ENCODE data around the gene ARHGAP15. TPM values are rescaled to one million over a fixed set of nuclear protein-coding genes. Genes with fewer than 3 reads are reported as not detected.

ARHGAP15 gene
- total RNA-seq, 2 donors from 2014 or later, result 0.86 TPM; not detected in 1

DNA sequence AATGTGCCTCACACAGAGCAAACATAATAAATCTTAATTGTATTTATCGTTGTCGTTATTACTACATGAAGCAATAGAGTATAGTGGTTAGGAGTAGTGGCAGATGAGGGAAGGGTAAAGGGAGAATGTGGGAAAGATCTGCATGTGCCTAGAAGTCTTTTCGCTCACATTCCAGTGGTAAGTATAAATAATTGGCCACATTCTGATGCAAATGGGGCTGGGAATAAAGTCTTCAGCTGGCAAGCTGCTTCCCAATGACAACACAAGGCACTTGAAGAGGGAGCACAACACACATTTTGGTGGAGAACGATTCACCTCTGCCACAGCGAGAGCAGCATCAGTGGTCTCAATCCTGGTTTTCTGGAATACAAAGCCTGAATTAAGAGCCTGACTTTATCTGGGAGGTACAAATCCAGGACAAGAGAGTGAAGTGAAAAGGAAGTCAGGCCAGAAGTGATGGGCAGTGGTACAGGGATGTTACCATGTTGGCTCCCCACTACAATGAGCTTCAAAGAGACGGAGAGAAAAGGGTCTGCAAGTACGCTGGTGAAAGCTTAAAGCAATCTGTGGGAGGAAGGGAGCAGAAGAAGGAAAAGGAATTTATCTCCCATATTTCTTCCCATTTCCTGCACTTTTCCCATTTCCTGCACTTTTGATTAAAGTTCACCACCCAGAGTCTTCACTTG, 112.3 kb downstream of the ARHGAP15 start:
- Mint-ChIP-seq H3K27me3 (ENCODE audit: insufficient read depth) (no peaks in the 10 kb centered on the region), H3K36me3 (ENCODE audit: low read depth) (no peaks in the 10 kb centered on the region), H3K4me1 (peaks cover 4% of the 10 kb centered on the region), H3K4me3 (no peak overlapping the region), H3K9me3 (no peaks in the 10 kb centered on the region), H3K27ac (no peak overlapping the region)
- Histone ChIP-seq H3K4me1 (ENCODE audit: control insufficient read depth, insufficient read depth, low read length) (no peaks in the 10 kb centered on the region), H3K9ac (ENCODE audit: extremely low read depth, low read length, poor library complexity, severe bottlenecking) (no peak overlapping the region), H3K4me3 (ENCODE audit: low read length) (no peak overlapping the region), H3K9me3 (ENCODE audit: control insufficient read depth, low read length) (no peaks in the 10 kb centered on the region), H3K27ac (ENCODE audit: low read depth, low read length) (no peak overlapping the region), H3K27me3 (ENCODE audit: control insufficient read depth, insufficient read depth, low read length, poor library complexity, severe bottlenecking) (no peaks in the 10 kb centered on the region), H3K36me3 (ENCODE audit: control insufficient read depth, insufficient read depth, low read length) (no peaks in the 10 kb centered on the region)
- peak; percentile 63 for DNase-seq
- TF ChIP-seq, protein P1, sequence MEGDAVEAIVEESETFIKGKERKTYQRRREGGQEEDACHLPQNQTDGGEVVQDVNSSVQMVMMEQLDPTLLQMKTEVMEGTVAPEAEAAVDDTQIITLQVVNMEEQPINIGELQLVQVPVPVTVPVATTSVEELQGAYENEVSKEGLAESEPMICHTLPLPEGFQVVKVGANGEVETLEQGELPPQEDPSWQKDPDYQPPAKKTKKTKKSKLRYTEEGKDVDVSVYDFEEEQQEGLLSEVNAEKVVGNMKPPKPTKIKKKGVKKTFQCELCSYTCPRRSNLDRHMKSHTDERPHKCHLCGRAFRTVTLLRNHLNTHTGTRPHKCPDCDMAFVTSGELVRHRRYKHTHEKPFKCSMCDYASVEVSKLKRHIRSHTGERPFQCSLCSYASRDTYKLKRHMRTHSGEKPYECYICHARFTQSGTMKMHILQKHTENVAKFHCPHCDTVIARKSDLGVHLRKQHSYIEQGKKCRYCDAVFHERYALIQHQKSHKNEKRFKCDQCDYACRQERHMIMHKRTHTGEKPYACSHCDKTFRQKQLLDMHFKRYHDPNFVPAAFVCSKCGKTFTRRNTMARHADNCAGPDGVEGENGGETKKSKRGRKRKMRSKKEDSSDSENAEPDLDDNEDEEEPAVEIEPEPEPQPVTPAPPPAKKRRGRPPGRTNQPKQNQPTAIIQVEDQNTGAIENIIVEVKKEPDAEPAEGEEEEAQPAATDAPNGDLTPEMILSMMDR (conservative IDR thresholded peaks at IDR 0.05), result no peak
- WGBS, 2 experiments (ENCODE audit: insufficient coverage in 1 of 2, insufficient read length in 1 of 2), result 66 to 84% methylated on average over 4 to 7 of the region's 7 CpGs

DNA sequence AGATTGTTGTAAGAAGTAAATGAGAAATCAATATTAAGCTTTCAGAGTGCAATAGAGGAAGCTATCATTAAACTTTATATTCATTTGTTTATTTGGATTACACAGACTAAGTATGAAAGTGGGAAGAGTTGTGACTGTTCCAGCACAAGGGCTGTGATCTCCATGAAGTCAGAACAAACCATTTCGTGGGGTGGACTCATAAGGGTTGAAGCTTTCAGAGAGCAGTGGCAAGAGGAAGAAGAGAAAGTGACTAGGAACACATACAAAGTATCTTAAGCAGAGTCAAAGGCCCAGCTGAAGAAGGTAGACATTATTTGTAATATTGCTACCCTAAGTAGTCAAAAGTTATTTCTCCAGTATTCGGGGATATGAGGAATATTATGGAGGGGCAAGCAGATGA, 117.0 kb downstream of the ARHGAP15 start:
- Mint-ChIP-seq H3K27me3 (ENCODE audit: insufficient read depth) (no peaks in the 10 kb centered on the region), H3K36me3 (ENCODE audit: low read depth) (no peaks in the 10 kb centered on the region)

DNA sequence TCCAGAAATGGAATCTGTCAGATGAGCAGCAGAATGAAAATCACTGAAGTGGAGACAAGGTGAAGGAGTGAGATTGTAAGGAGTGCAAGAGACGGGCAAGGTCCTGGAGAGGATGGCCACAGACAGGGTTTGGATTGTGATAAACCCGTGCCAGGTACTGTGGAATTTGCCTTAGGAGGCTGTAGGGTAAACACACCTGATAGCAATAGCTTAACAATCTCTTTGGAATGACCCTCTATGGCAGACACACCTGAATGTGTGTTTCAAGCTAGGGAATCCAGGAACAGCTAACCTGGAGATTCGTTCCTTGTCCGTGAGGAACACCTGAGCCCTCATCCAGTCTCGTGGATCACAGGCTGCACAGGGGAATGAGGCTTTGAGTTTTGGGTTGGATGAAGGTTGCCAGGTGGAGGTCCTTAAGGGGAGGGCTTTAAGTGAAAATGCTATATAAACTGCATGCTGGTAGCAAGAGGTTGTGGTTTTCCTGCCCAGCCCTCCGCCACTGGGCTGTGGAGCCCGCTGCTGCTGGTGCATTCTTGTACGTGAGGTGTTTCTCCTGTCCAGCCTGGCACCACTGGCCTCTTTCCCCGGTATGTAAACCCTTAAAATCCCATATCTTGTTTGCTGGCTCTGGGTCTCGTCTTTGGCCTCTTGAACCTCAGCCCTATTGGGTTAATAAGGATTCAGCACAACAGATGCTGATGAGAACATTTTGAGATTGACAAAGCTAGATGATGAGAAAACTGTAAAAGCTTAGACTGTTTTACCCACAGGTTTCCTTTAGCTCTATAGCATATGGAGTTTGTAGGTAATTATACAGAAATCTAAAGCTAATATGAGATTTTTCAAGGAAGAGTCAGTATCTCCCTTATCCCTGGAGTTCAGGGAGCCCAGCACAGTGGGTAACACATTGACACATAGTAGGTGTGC, 117.9 kb downstream of the ARHGAP15 start:
- no peaks in the 10 kb centered on the region for H3K9me3 ChIP-seq (ENCODE audit: control insufficient read depth, low read length)
- Mint-ChIP-seq H3K27ac (no peak overlapping the region), H3K9me3 (no peaks in the 10 kb centered on the region), H3K4me1 (peaks cover 10% of the 10 kb centered on the region), H3K4me3 (no peak overlapping the region), H3K27me3 (ENCODE audit: insufficient read depth) (no peaks in the 10 kb centered on the region), H3K36me3 (ENCODE audit: low read depth) (no peaks in the 10 kb centered on the region)
- no peak for DNase-seq
- TF ChIP-seq, protein P1 (conservative IDR thresholded peaks at IDR 0.05), result no peak
- H3K4me3 ChIP-seq (ENCODE audit: low read length), result no peak overlapping the region
- H3K27me3 ChIP-seq (ENCODE audit: control insufficient read depth, insufficient read depth, low read length, poor library complexity, severe bottlenecking), result no peaks in the 10 kb centered on the region
- H3K4me1 ChIP-seq (ENCODE audit: control insufficient read depth, insufficient read depth, low read length), result no peaks in the 10 kb centered on the region
- H3K27ac ChIP-seq (ENCODE audit: low read depth, low read length), result no peak overlapping the region
- H3K36me3 ChIP-seq (ENCODE audit: control insufficient read depth, insufficient read depth, low read length), result no peaks in the 10 kb centered on the region
- no peak overlapping the region for H3K9ac ChIP-seq (ENCODE audit: extremely low read depth, low read length, poor library complexity, severe bottlenecking)
- 88 to 94% methylated on average over 7 to 10 of the region's 10 CpGs for WGBS, 2 experiments (ENCODE audit: insufficient coverage in 1 of 2, insufficient read length in 1 of 2)

More for the DNA sequence above, 117.0 kb downstream of the ARHGAP15 start:
- H3K4me1 ChIP-seq (ENCODE audit: control insufficient read depth, insufficient read depth, low read length), result no peaks in the 10 kb centered on the region
- no peaks in the 10 kb centered on the region for H3K9me3 ChIP-seq (ENCODE audit: control insufficient read depth, low read length)
- Mint-ChIP-seq H3K27ac (no peak overlapping the region), H3K4me3 (no peak overlapping the region), H3K9me3 (no peaks in the 10 kb centered on the region), H3K4me1 (peaks cover 13% of the 10 kb centered on the region)
- no peak for DNase-seq
- 91 to 100% methylated on average over 2 of the region's 2 CpGs for WGBS, 2 experiments (ENCODE audit: insufficient coverage in 1 of 2, insufficient read length in 1 of 2)
- H3K27ac ChIP-seq (ENCODE audit: low read depth, low read length), result no peak overlapping the region
- H3K36me3 ChIP-seq (ENCODE audit: control insufficient read depth, insufficient read depth, low read length), result no peaks in the 10 kb centered on the region
- no peak overlapping the region for H3K4me3 ChIP-seq (ENCODE audit: low read length)
- no peak overlapping the region for H3K9ac ChIP-seq (ENCODE audit: extremely low read depth, low read length, poor library complexity, severe bottlenecking)
- TF ChIP-seq, protein P1 (conservative IDR thresholded peaks at IDR 0.05), result no peak
- no peaks in the 10 kb centered on the region for H3K27me3 ChIP-seq (ENCODE audit: control insufficient read depth, insufficient read depth, low read length, poor library complexity, severe bottlenecking)
